Measurements from ENCODE around the gene LRRTM2. TPM values are rescaled to one million over a fixed set of nuclear protein-coding genes. Genes with fewer than 3 reads are reported as not detected.

The LRRTM2 gene
- total and polyA plus RNA-seq, 4 donors = 0.08 to 0.71 (median 0.24) TPM; not detected in 1

DNA sequence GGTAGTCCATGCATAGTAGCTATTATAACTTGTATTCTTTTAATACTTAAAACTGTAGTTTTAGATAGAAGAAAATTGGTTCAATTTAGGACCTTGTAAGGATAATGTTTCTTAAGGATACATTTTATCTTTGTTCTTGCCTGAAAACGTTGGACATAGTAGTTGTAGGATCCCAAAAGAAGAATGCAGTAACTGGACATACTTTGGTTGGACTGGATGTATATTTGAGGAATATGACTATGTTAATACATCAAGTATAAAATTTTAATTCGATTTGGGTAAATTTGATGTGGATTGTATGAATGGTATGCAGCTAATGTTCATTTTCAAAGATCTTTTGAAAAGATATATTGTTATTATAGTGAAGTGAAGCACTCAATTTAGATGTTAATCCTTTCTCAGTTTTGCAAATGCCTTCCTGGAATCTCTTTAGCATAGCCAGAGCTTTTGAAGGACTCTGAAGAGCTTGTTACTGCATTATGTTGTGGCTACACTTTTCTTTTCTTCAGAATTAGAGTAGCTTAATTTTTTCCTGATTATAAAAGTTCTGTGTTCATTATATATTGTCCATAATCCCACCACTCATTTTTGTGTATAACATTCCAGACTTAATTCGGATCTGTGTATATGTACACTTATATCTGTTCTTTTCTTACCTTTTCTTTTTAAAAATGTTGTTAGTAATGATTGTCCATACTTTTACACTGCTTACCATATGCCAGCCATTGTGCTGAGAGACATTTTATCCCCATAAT lies 41.2 kb downstream of the LRRTM2 start:
- H3K9me3 ChIP-seq (ENCODE audit: control insufficient read depth in 4 of 4, low read length in 3 of 4) = no peaks in the 10 kb centered on the region
- 42% methylated on average over 3 of the region's 3 CpGs for WGBS
- H3K4me3 ChIP-seq (ENCODE audit: low read depth in 1 of 3, low read length in 3 of 3) = no peak overlapping the region

More for the DNA sequence above, 41.2 kb downstream of the LRRTM2 start:
- Histone ChIP-seq H3K36me3 (ENCODE audit: control insufficient read depth in 4 of 4, insufficient read depth in 3 of 4, low read depth in 1 of 4, low read length in 3 of 4) (peaks cover 0 to 5% (median 4%) of the 10 kb centered on the region in 4 donors), H3K4me1 (ENCODE audit: control insufficient read depth in 4 of 4, insufficient read depth in 4 of 4, low read length in 3 of 4) (no peaks in the 10 kb centered on the region), H3K27me3 (ENCODE audit: control insufficient read depth in 4 of 4, insufficient read depth in 4 of 4, low read length in 3 of 4) (no peaks in the 10 kb centered on the region), H3K27ac (ENCODE audit: low read depth in 1 of 2, low read length in 2 of 2) (no peak overlapping the region), H3K9ac (ENCODE audit: low read depth in 1 of 2, low read length in 2 of 2) (no peak overlapping the region)
- TF ChIP-seq HNF4A (conservative IDR thresholded peaks at IDR 0.05) (no peak), FOXA1 (IDR thresholded peaks at IDR 0.05) (no peak), TAF1 (conservative IDR thresholded peaks at IDR 0.05) (no peak), RAD21 (IDR thresholded peaks at IDR 0.05) (no peak), YY1 (IDR thresholded peaks at IDR 0.05) (no peak), FOXA2 (IDR thresholded peaks at IDR 0.05) (no peak), GABPA (IDR thresholded peaks at IDR 0.05 in 1 of 2, conservative IDR thresholded peaks at IDR 0.05 in 1 of 2) (no peak), JUND (IDR thresholded peaks at IDR 0.05) (no peak), RXRA (IDR thresholded peaks at IDR 0.05) (no peak), HNF4G (IDR thresholded peaks at IDR 0.05) (no peak), SP1 (IDR thresholded peaks at IDR 0.05) (no peak), NR2F2 (IDR thresholded peaks at IDR 0.05) (no peak), EGR1 (IDR thresholded peaks at IDR 0.05; ENCODE audit: low read depth in 2 of 2) (no peak)
- TF ChIP-seq, protein P1, sequence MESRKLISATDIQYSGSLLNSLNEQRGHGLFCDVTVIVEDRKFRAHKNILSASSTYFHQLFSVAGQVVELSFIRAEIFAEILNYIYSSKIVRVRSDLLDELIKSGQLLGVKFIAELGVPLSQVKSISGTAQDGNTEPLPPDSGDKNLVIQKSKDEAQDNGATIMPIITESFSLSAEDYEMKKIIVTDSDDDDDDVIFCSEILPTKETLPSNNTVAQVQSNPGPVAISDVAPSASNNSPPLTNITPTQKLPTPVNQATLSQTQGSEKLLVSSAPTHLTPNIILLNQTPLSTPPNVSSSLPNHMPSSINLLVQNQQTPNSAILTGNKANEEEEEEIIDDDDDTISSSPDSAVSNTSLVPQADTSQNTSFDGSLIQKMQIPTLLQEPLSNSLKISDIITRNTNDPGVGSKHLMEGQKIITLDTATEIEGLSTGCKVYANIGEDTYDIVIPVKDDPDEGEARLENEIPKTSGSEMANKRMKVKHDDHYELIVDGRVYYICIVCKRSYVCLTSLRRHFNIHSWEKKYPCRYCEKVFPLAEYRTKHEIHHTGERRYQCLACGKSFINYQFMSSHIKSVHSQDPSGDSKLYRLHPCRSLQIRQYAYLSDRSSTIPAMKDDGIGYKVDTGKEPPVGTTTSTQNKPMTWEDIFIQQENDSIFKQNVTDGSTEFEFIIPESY (IDR thresholded peaks at IDR 0.05) = no peak
- TF ChIP-seq, protein P2, sequence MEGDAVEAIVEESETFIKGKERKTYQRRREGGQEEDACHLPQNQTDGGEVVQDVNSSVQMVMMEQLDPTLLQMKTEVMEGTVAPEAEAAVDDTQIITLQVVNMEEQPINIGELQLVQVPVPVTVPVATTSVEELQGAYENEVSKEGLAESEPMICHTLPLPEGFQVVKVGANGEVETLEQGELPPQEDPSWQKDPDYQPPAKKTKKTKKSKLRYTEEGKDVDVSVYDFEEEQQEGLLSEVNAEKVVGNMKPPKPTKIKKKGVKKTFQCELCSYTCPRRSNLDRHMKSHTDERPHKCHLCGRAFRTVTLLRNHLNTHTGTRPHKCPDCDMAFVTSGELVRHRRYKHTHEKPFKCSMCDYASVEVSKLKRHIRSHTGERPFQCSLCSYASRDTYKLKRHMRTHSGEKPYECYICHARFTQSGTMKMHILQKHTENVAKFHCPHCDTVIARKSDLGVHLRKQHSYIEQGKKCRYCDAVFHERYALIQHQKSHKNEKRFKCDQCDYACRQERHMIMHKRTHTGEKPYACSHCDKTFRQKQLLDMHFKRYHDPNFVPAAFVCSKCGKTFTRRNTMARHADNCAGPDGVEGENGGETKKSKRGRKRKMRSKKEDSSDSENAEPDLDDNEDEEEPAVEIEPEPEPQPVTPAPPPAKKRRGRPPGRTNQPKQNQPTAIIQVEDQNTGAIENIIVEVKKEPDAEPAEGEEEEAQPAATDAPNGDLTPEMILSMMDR (IDR thresholded peaks at IDR 0.05; ENCODE audit: low read depth, low read length, missing input control) = no peak
- TF ChIP-seq, protein P3, sequence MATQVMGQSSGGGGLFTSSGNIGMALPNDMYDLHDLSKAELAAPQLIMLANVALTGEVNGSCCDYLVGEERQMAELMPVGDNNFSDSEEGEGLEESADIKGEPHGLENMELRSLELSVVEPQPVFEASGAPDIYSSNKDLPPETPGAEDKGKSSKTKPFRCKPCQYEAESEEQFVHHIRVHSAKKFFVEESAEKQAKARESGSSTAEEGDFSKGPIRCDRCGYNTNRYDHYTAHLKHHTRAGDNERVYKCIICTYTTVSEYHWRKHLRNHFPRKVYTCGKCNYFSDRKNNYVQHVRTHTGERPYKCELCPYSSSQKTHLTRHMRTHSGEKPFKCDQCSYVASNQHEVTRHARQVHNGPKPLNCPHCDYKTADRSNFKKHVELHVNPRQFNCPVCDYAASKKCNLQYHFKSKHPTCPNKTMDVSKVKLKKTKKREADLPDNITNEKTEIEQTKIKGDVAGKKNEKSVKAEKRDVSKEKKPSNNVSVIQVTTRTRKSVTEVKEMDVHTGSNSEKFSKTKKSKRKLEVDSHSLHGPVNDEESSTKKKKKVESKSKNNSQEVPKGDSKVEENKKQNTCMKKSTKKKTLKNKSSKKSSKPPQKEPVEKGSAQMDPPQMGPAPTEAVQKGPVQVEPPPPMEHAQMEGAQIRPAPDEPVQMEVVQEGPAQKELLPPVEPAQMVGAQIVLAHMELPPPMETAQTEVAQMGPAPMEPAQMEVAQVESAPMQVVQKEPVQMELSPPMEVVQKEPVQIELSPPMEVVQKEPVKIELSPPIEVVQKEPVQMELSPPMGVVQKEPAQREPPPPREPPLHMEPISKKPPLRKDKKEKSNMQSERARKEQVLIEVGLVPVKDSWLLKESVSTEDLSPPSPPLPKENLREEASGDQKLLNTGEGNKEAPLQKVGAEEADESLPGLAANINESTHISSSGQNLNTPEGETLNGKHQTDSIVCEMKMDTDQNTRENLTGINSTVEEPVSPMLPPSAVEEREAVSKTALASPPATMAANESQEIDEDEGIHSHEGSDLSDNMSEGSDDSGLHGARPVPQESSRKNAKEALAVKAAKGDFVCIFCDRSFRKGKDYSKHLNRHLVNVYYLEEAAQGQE (IDR thresholded peaks at IDR 0.05) = no peak
- TF ChIP-seq, protein P4, sequence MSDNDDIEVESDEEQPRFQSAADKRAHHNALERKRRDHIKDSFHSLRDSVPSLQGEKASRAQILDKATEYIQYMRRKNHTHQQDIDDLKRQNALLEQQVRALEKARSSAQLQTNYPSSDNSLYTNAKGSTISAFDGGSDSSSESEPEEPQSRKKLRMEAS (IDR thresholded peaks at IDR 0.05) = no peak
- DNase-seq (ENCODE audit: low spot score) = no peak

All from liver (tissue), 9 donors.